Tibial nerve (tissue), 4 donors: ENCODE results near the gene SORCS2. TPM values are rescaled to one million over a fixed set of nuclear protein-coding genes. Genes with fewer than 3 reads are reported as not detected.

Experiments used
- DNase-seq, 2 donors: peaks; one replicate each; pipeline ENCODE4 v3.0.0-alpha.2; 2019; ENCODE audit warnings: low spot score in 2 of 2
- H3K27ac ChIP-seq, 4 donors: fragments of 200-600 bp; sonication (generic) in 3 of 4; one replicate each; pipeline ENCODE4 v1.5.1; 2017 to 2019; ENCODE audit warnings: mild to moderate bottlenecking in 1 of 4
- H3K27me3 ChIP-seq, 2 donors: fragments of 200-600 bp; sonication (generic) in 1 of 2; one replicate each; pipeline versions ENCODE4 v1.5.1 to v1.6.0; 2017 to 2019
- H3K36me3 ChIP-seq, 3 donors: fragments of 200-600 bp; sonication (generic); one replicate each; pipeline ENCODE4 v1.5.1; 2018 to 2019
- H3K4me1 ChIP-seq, 4 donors: fragments of 200-600 bp; sonication (generic) in 3 of 4; one replicate each; pipeline ENCODE4 v1.5.1; 2017 to 2019
- H3K4me3 ChIP-seq, 4 donors: fragments of 200-600 bp; sonication (generic) in 3 of 4; one replicate each; pipeline ENCODE4 v1.5.1; 2017 to 2019; ENCODE audit warnings: mild to moderate bottlenecking in 1 of 4, moderate library complexity in 1 of 4
- H3K9me3 ChIP-seq, 4 donors: fragments of 200-600 bp; sonication (generic) in 3 of 4; one replicate each; pipeline ENCODE4 v1.5.1; 2017 to 2019
- CTCF ChIP-seq, 5 experiments: fragments of 200-600 bp in 3 of 5; fragments of 450-650 bp in 2 of 5; sonication (generic) in 3 of 5; IDR thresholded peaks; one replicate each; pipeline ENCODE4 v1.5.1; 2016 to 2019; ENCODE audit warnings: antibody characterized with exemption in 5 of 5, mild to moderate bottlenecking in 3 of 5, moderate library complexity in 2 of 5
- EP300 ChIP-seq, 2 donors: sonication (generic); formaldehyde crosslinking; IDR thresholded peaks; one replicate each; pipeline ENCODE4 v1.6.1; 2017; ENCODE audit warnings: antibody characterized with exemption in 2 of 2, mild to moderate bottlenecking in 1 of 2
- POLR2A ChIP-seq, 2 donors: fragments of 450-650 bp; IDR thresholded peaks; one replicate each; pipeline ENCODE4 v1.6.1; 2017; ENCODE audit warnings: antibody characterized with exemption in 2 of 2, mild to moderate bottlenecking in 2 of 2, moderate library complexity in 2 of 2
- WGBS, 2 donors: methylation state at CpG; one replicate each; pipeline ENCODE4 v1.1.5; 2018; 5-methylcytosine and 5-hydroxymethylcytosine counted together
- total RNA-seq, 4 donors: library from RNA; depleted of rRNA; stranded (reverse); fragments of >200 nt; gene quantifications; one replicate each; pipeline ENCODE4 v1.1.0, GENCODE V29; 2016

Gene SORCS2
- total RNA-seq, 4 donors from 2014 or later = 15.6 to 48.9 (median 38.3) TPM

GRCh38 chr4:7769396-7770223 is 577.3 kb downstream of the SORCS2 start:
- H3K4me1 ChIP-seq = peaks cover 0 to 18% (median 0%) of the 10 kb centered on the region in 4 donors
- peaks cover 0 to 94% (median 0%) of the 10 kb centered on the region in 3 donors for H3K36me3 ChIP-seq
- no peak overlapping the region for H3K4me3 ChIP-seq
- TF ChIP-seq EP300 (IDR thresholded peaks at IDR 0.05) = no peak
- no peak for TF ChIP-seq POLR2A (IDR thresholded peaks at IDR 0.05)
- TF ChIP-seq CTCF (IDR thresholded peaks at IDR 0.05) = no peak
- DNase-seq = no peak
- H3K27me3 ChIP-seq = no peaks in the 10 kb centered on the region
- WGBS, 2 donors = 79 to 85% methylated on average over 17 to 20 of the region's 20 CpGs
- H3K27ac ChIP-seq = no peak overlapping the region
- H3K9me3 ChIP-seq = no peaks in the 10 kb centered on the region

GRCh38 chr4:7770224-7771050 is 578.1 kb downstream of the SORCS2 start:
- H3K4me3 ChIP-seq = no peak overlapping the region
- H3K4me1 ChIP-seq = peaks cover 0 to 18% (median 0%) of the 10 kb centered on the region in 4 donors
- 67 to 69% methylated on average over 13 of the region's 13 CpGs for WGBS, 2 donors
- peaks cover 0 to 91% (median 0%) of the 10 kb centered on the region in 3 donors for H3K36me3 ChIP-seq
- no peak for DNase-seq
- peak in 4 of 5 experiments; percentile 15 to 56 (median 28) for TF ChIP-seq CTCF (IDR thresholded peaks at IDR 0.05)
- TF ChIP-seq POLR2A (IDR thresholded peaks at IDR 0.05) = no peak
- no peak for TF ChIP-seq EP300 (IDR thresholded peaks at IDR 0.05)
- no peaks in the 10 kb centered on the region for H3K27me3 ChIP-seq
- H3K27ac ChIP-seq = no peak overlapping the region
- H3K9me3 ChIP-seq = no peaks in the 10 kb centered on the region

- Histone ChIP-seq H3K4me3 (no peak overlapping the region), H3K4me1 (peaks cover 0 to 18% (median 0%) of the 10 kb centered on the region in 4 donors), H3K9me3 (no peaks in the 10 kb centered on the region), H3K36me3 (peaks cover 0 to 88% (median 0%) of the 10 kb centered on the region in 3 donors), H3K27me3 (no peaks in the 10 kb centered on the region), H3K27ac (no peak overlapping the region)
- DNase-seq = no peak
- TF ChIP-seq EP300 (IDR thresholded peaks at IDR 0.05) (no peak), POLR2A (IDR thresholded peaks at IDR 0.05) (no peak), CTCF (IDR thresholded peaks at IDR 0.05) (no peak)
- 77 to 84% methylated on average over 6 of the region's 6 CpGs for WGBS, 2 donors
Measured at GRCh38 chr4:7771056-7771455, 578.7 kb downstream of the SORCS2 start.

GRCh38 chr4:7771541-7772507 is 579.5 kb downstream of the SORCS2 start:
- no peaks in the 10 kb centered on the region for H3K27me3 ChIP-seq
- no peak for DNase-seq
- WGBS, 2 donors = 61 to 72% methylated on average over 26 of the region's 26 CpGs
- no peak overlapping the region for H3K4me3 ChIP-seq
- peaks cover 0 to 86% (median 0%) of the 10 kb centered on the region in 3 donors for H3K36me3 ChIP-seq
- H3K9me3 ChIP-seq = no peaks in the 10 kb centered on the region
- H3K27ac ChIP-seq = peak overlapping the region in 2 of 4 donors; percentile 41 to 53
- H3K4me1 ChIP-seq = peaks cover 0 to 18% (median 0%) of the 10 kb centered on the region in 4 donors
- TF ChIP-seq CTCF (IDR thresholded peaks at IDR 0.05) (no peak), EP300 (IDR thresholded peaks at IDR 0.05) (no peak), POLR2A (IDR thresholded peaks at IDR 0.05) (no peak)
